Kidney (tissue), 14 donors: Measurements from ENCODE around the gene NKRF. TPM values are rescaled to one million over a fixed set of nuclear protein-coding genes. Genes with fewer than 3 reads are reported as not detected.

Experiments
- DNase-seq, 5 donors: peaks; one replicate each; pipeline ENCODE4 v3.0.0-alpha.2; 2013 to 2020
- FAIRE-seq: peaks from 2 replicates; lab custom pipeline; 2012; peaks lifted over from hg19 to GRCh38; lab: Jason Lieb, UNC
- H3K27ac ChIP-seq, 2 donors: one replicate each; pipeline ENCODE4 v1.7.0; 2013; ENCODE audit warnings: low read depth in 2 of 2, low read length in 2 of 2, inconsistent platforms in 1 of 2
- H3K27me3 ChIP-seq: one replicate; pipeline ENCODE4 v1.7.1; 2013; ENCODE audit warnings: low read length, inconsistent platforms; ENCODE audit not compliant: control insufficient read depth, insufficient read depth
- H3K36me3 ChIP-seq, 3 donors: one replicate each; pipeline versions ENCODE4 v1.7.0 to v1.7.1; 2013; ENCODE audit warnings: low read length in 3 of 3, control low read depth in 1 of 3, inconsistent platforms in 1 of 3; ENCODE audit not compliant: insufficient read depth in 3 of 3, control insufficient read depth in 2 of 3
- H3K4me1 ChIP-seq, 3 donors: one replicate each; pipeline versions ENCODE4 v1.7.0 to v1.7.1; 2013; ENCODE audit warnings: low read length in 3 of 3, inconsistent platforms in 1 of 3, low read depth in 1 of 3; ENCODE audit not compliant: control insufficient read depth in 2 of 3, insufficient read depth in 2 of 3
- H3K4me3 ChIP-seq, 3 donors: one replicate each; pipeline versions ENCODE4 v1.7.0 to v1.8.1; 2013; ENCODE audit warnings: low read length in 3 of 3, control low read depth in 1 of 3, inconsistent platforms in 1 of 3
- H3K9ac ChIP-seq, 3 donors: one replicate each; pipeline versions ENCODE4 v1.7.0 to v1.7.1; 2013; ENCODE audit warnings: low read length in 3 of 3, control low read depth in 1 of 3, inconsistent platforms in 1 of 3
- H3K9me3 ChIP-seq, 3 donors: one replicate each; pipeline versions ENCODE4 v1.7.0 to v1.7.1; 2013; ENCODE audit warnings: low read length in 3 of 3, control low read depth in 1 of 3, inconsistent platforms in 1 of 3; ENCODE audit not compliant: control insufficient read depth in 2 of 3, insufficient read depth in 1 of 3
- CTCF ChIP-seq: IDR thresholded peaks from 3 replicates; pipeline ENCODE4 v1.5.1; 2012; ENCODE audit warnings: mild to moderate bottlenecking, moderate library complexity, borderline replicate concordance; ENCODE audit not compliant: insufficient read depth; ENCODE audit errors: extremely low read depth
- intact Hi-C: fragments of 100-400 bp; cut with DNase I; formaldehyde crosslinking; loops from one replicate; pipeline ENCODE4 v1.11.1; 2022
- polyA plus RNA-seq: library from polyadenylated mRNA; stranded (reverse); fragments of 350-450 nt; fragmentation: Illumina TruSeq; extraction: RNeasy Lipid Tissue Mini Kit (QIAGEN cat#74804); gene quantifications from one replicate; pipeline ENCODE4 v1.2.3, GENCODE V29; 2014; ENCODE audit warnings: low read depth, low replicate concordance; ENCODE audit not compliant: insufficient read depth
- total RNA-seq: library from RNA; stranded (reverse); fragmentation: NEBNext Ultra II Directional; extraction: Animal tissue kit (Norgen Biotek cat#: 25700); gene quantifications from one replicate; pipeline ENCODE4 v1.2.1, GENCODE V29; 2021
- donor health status: control.
- donor health status: control.
- donor health status: control.
- donor health status: control.
- donor health status: control.
- donor health status: DM: yes; HTN: yes; CAD: no.
- donor health status: Normal renal cell carcinoma (clear cell type).

NKRF gene
- total and polyA plus RNA-seq, 2 donors from 2014 or later, result 5.7 to 9.0 TPM

GRCh38 chrX:119646515-119646914 lies 40.3 kb upstream of the NKRF start:
- Histone ChIP-seq H3K9me3 (no peaks in the 10 kb centered on the region), H3K4me3 (no peak overlapping the region), H3K4me1 (no peaks in the 10 kb centered on the region), H3K9ac (no peak overlapping the region), H3K27me3 (no peaks in the 10 kb centered on the region), H3K36me3 (no peaks in the 10 kb centered on the region), H3K27ac (no peak overlapping the region)
- DNase-seq, result no peak
- no peak for FAIRE-seq
- TF ChIP-seq CTCF, result no peak
- intact Hi-C loops, result no loop called here

- no peak for TF ChIP-seq CTCF
- DNase-seq, result no peak
- Histone ChIP-seq H3K4me3 (no peak overlapping the region), H3K36me3 (no peaks in the 10 kb centered on the region), H3K9me3 (no peaks in the 10 kb centered on the region), H3K27ac (no peak overlapping the region), H3K4me1 (no peaks in the 10 kb centered on the region), H3K9ac (no peak overlapping the region), H3K27me3 (no peaks in the 10 kb centered on the region)
- FAIRE-seq, result no peak
- intact Hi-C loops, result no loop called here
These were observed 37.5 kb upstream of the NKRF start for GRCh38 chrX:119643696-119644095.

- Histone ChIP-seq H3K27me3 (no peaks in the 10 kb centered on the region), H3K9me3 (no peaks in the 10 kb centered on the region), H3K27ac (no peak overlapping the region), H3K4me1 (no peaks in the 10 kb centered on the region), H3K4me3 (no peak overlapping the region), H3K36me3 (no peaks in the 10 kb centered on the region), H3K9ac (no peak overlapping the region)
- DNase-seq (no peak), FAIRE-seq (no peak)
- no peak for TF ChIP-seq CTCF
- intact Hi-C loops, result no loop called here
These were observed 34.5 kb upstream of the NKRF start for GRCh38 chrX:119640731-119641170.
